NB4 (cell line): Measurements from ENCODE around the gene KCNC1.

Experiments
- MYC ChIP-seq: IDR thresholded peaks from 2 replicates; pipeline ENCODE4 v1.6.1; 2011; ENCODE audit warnings: low read depth, low read length
- POLR2A ChIP-seq: IDR thresholded peaks from 2 replicates; pipeline ENCODE4 v1.6.1; 2011; ENCODE audit warnings: mild to moderate bottlenecking; ENCODE audit not compliant: insufficient read length; ENCODE audit errors: extremely low read depth
- TF ChIP-seq, protein P1 (sequence below): IDR thresholded peaks from one replicate; pipeline ENCODE4 v1.5.1; 2012; ENCODE audit warnings: low read depth, low read length
- TF ChIP-seq, protein P2 (sequence below): IDR thresholded peaks from 2 replicates; pipeline ENCODE4 v1.6.1; 2011; ENCODE audit warnings: low read depth, low read length

DNA sequence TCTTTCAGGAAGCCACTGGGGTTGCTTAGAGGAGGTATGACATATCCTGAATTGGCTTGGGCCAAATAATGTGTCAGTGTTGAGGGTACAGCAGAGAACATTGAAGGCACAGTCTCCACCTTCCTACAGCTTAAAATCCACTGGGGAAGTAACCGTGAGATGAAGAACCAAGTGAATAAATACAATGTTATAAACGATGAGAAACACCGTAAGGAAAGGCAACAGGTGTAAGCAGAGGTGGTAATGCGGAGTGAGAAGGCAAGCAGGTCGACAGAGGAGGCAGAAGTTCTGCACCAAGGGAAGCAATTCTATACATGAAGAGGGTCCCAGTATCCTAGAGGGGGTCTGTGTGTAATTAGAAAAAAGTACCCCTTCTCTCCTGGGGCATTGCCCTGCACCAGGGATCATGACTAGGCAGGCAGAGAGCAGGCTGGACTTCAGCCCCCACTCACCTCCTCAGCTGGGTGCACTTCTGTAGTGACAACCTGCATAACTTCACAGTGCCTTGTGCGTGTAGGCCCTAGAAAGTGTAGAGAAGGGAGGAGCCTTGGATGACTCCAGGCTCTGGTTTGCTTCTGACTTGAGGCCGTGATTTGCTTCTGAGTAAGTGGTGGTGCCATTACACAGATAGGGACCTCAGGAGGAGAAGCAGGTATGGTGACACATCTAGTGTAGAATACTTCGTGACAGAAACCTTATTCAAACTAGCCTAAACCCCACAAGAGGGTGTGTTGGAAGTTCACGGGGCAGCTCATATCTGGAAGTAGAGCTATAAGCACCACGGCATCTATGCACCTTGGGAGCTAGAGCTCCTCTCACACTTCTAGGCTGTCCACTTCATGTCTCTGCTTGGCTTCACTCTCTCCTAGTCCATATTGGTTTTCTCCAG lies 10.3 kb upstream of the KCNC1 start:
- TF ChIP-seq, protein P1, sequence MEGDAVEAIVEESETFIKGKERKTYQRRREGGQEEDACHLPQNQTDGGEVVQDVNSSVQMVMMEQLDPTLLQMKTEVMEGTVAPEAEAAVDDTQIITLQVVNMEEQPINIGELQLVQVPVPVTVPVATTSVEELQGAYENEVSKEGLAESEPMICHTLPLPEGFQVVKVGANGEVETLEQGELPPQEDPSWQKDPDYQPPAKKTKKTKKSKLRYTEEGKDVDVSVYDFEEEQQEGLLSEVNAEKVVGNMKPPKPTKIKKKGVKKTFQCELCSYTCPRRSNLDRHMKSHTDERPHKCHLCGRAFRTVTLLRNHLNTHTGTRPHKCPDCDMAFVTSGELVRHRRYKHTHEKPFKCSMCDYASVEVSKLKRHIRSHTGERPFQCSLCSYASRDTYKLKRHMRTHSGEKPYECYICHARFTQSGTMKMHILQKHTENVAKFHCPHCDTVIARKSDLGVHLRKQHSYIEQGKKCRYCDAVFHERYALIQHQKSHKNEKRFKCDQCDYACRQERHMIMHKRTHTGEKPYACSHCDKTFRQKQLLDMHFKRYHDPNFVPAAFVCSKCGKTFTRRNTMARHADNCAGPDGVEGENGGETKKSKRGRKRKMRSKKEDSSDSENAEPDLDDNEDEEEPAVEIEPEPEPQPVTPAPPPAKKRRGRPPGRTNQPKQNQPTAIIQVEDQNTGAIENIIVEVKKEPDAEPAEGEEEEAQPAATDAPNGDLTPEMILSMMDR, result no peak
- TF ChIP-seq POLR2A (no peak), MYC (no peak)
- TF ChIP-seq, protein P2, sequence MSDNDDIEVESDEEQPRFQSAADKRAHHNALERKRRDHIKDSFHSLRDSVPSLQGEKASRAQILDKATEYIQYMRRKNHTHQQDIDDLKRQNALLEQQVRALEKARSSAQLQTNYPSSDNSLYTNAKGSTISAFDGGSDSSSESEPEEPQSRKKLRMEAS, result no peak
